Middle frontal gyrus (tissue), 1 donor: Measurements from ENCODE around the gene RAB39A.
A peak's percentile ranks its signal among the peaks of the same experiment; 100 is the strongest.
"Not testable (repeated sequence)": the region's sequence is repeated elsewhere in the genome, so short reads cannot be mapped to it uniquely, and the experiment has no call there.

Source experiments
- DNase-seq: peaks from one replicate; pipeline ENCODE4 v3.0.0-alpha.2; 2015; ENCODE audit warnings: low spot score; ENCODE audit errors: extremely low spot score

Gene RAB39A

DNA sequence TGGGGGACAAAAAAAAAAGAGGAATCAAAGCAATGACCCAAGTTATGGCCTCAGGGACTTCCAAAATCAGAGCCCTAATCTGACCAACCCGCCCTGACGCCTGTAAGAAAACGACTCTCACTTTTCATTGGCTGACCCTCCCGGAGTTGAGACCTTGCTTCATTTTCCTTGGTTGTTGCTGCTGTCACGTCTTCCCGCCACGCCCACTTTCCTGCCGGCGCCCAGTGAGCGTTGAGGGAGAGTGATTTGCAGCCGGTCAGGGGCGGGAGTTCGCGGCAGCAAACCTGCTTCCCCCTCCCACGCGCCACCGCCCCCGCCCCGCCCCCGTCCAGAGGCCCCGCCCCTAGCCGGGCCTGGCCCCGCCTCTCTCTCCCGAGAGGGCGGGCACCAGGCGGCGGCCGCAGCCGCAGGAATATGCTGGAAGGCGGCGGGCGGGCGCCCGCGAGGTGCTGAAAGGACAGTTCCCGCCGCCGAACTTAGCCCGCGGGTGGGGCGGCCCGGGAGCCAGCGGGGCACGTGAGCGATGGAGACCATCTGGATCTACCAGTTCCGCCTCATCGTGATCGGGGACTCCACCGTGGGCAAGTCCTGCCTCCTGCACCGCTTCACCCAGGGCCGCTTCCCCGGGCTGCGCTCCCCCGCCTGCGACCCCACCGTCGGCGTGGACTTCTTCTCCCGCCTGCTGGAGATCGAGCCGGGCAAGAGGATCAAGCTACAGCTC is at the start of gene RAB39A:
RAB39A (plus strand) TSS at position 403 of the 721 bp plus-strand sequence; CDS start at position 524, 121 bp downstream.
- DNase-seq: peak; percentile 81

DNA sequence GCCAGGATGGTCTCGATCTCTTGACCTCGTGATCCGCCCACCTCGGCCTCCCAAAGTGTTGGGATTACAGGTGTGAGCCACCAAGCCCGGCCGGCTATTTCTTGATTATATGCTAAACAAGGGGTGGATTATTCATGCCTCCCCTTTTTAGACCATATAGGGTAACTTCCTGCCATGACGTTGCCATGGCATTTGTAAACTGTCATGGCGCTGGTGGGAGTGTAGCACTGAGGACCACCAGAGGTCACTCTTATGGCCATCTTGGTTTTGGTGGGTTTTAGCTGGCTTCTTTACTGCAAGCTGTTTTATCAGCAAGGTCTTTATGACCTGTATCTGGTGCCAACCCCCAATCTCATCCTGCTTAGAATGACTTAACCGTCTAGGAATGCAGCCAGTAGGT is 46.8 kb upstream of the RAB39A start:
- not testable (repeated sequence) for DNase-seq

- no peak for DNase-seq
Measured at GRCh38 chr11:107882095-107882820, 46.0 kb upstream of the RAB39A start.

GRCh38 chr11:107898270-107898669 is 30.0 kb upstream of the RAB39A start:
- no peak for DNase-seq

DNA sequence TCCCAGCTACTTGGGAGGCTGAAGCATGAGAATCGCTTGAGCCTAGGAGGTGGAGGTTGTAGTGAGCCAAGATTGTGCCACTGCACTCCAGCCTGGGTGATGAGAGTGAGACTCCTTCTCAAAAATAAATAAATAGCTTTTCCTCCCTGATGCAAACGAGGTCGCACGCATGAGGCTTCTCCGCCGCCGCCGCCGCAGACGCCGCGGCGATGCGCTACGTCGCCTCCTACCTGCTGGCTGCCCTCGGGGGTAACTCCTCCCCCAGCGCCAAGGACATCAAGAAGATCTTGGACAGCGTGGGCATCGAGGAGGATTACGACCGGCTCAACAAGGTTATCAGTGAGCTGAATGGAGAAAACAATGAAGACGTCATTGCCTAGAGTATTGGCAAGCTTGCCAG is 20.0 kb upstream of the RAB39A start:
- DNase-seq: no peak

GRCh38 chr11:107912415-107912814 is 15.8 kb upstream of the RAB39A start:
- DNase-seq: not testable (repeated sequence)

DNA sequence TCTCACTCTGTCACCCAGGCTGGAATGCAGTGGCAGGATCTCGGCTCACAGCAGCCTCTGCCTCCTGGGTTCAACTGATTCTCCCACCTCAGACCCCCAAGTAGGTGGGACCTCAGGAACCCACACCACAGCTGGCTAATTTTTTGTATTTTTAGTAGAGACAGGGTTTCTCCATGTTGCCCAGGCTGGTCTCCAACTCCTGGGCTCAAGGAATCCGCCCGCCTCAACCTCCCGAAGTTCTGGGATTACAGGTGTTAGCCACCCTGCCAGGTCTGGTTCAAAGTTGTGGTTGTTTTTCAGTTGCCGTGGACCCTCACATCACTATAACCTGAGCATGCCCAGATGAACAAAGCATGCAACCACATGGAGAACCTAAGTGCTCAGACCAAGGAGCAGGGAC is 13.0 kb upstream of the RAB39A start:
- no peak for DNase-seq

- no peak for DNase-seq
Measured at GRCh38 chr11:107916671-107917241, 11.5 kb upstream of the RAB39A start.

GRCh38 chr11:107921997-107922396 is 6.3 kb upstream of the RAB39A start:
- DNase-seq: no peak

DNA sequence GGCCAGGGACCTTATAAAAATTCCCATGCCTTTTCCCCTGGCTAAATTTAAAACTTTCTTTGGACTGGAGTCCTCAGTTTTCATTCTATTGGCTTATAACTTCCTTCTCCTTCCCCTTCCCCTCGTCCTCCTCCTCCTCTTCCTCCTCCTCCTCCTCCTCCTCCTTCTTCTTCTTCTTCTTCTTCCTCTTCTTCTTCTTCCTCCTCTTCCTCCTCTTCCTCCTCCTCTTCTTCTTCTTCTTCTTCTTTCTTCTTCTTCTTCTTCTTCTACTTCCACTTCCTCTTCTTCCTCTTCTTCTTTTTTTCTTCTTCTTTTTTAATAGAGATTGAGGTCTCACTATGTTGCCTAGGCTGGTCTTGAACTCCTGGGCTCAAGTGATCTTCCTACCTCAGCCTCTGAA is 4.7 kb upstream of the RAB39A start:
- DNase-seq: not testable (repeated sequence)

DNA sequence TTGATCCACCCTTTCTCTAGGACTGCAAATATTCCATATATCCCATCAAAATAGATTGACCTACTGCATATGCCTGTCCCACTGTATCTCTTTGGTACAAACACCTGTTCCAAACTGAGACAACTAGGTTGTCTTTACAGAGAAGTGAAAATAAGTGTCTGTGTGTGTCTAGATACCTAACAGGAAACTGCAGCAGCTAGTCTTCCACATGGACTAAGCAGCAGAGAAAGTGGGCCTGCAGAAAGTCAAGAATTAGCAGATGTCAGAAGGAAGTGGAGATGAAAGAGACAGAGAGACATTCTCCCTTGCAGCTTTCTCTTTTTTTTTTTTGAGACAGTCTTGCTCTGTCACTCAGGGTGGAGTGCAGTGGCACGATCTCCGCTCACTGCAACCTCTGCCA is 3.9 kb upstream of the RAB39A start:
- no peak for DNase-seq

DNA sequence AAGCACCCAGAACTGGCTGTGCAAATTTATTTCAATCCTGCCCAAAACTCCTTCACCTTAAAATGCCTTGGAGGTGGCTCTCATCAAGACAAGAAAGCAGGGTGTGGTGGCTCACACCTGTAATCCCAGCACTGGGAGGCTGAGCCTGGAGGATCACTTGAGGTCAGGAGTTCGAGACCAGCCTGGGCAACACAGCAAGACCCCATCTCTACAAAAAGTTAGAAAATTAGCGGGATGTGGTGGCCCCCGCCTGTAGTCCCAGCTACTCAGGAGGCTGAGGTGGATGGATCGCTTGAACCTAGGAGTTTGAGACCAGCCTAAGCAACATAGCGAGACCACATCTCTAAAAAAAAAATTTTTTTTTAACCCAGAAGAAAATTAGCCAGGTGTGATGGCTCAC is 689 bp upstream of the RAB39A start:
- DNase-seq: no peak

DNA sequence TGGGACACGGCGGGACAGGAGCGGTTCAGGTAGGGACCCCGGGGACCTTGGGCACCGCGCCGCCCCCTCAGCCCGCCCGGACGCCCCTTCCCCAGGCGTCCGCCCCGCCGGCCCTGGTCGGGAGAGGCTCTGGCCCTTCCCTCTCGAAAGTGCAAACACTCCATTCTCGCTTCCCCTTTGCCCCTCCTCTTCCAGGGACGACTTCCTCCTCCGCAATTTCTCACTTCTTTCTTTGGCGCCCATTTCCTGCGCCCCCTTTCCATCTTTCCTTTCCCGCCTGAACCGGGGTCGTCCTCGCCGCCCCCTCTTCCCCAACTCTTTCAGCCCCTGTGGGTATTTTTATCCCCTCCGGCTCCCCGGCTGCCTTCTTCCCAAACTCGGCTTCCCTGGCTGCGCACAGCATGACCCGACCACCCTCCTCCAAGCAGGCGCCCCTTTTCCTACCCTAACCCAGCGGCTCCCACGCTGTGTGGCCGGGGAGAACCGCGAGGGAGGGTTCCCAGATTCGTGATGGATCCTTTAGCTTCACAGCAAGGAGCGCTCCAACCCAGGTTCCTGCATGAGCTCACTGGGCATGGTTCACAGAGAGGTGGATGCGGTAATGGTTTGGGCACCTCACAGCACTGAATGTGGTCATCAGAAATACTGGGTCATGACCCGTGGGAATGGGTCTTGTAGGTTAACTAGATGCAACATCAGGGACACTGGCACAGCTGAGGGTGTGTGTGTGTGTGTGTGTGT is 689 bp downstream of the RAB39A start:
- no peak for DNase-seq

DNA sequence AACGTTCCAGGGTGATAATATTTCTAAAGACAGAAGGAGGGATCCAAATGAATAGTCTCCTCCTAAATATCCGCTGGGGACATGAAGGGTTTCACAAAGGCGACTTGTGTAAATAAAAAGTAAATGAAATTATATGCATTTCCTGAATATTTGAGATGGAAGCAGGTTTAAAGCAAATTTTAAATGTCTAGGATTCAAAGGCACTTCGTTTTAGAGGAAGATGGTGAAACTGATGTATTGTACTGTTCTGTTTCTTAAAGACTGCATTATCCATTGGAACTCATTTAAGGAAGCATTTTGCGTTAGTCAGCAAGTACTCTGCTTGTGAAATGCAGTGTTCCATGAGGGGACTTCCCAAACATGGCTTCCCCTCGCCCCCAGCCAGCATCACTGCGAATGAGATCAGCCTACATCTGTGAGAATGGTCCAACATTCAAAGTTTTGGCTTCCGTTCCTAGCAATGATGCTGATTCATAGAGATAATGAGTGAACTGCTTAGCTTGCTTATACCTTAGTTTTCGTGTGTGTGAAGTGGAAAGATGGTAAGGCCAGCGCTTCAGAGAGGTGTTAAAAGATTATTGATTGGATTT is 1.5 kb downstream of the RAB39A start:
- DNase-seq: no peak

DNA sequence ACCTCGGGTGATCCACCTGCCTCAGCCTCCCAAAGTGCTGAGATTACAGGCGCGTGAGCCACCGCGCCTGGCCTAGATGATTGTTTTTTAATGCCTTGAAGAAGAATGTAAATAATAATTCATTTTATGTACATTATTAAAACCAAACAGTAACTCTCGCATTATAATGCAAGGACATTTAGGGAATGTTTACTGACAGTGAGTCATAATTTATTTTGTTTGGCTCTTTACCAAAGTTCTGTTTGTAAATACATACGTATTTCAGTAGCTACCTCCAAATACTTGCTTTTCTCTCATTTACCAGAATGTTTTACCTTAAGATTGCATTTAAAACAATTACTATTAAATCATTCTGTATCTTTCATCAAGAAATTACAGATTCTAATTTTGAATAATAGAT is 3.0 kb downstream of the RAB39A start:
- no peak for DNase-seq

DNA sequence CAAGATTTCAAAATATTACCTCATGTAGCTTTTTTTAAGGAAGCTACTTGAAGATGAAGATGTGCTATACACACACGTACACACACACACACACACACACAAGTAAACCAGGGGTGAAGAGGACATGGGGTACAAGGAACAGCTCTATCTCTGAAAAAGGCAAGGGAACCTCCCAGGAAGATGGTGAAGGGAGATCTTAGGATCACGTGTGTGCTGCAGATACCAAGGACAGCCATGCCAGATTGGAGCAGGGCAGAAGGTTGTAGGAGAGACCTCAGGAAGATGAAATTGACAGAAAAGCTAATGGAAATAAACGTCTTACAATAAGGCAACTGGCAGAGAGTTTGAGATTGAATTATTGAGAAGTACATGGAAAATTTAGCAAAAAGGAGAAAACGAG is 19.7 kb downstream of the RAB39A start:
- no peak for DNase-seq

- DNase-seq: not testable (repeated sequence)
Measured at GRCh38 chr11:107948328-107948727, 20.1 kb downstream of the RAB39A start.

- no peak for DNase-seq
Measured at GRCh38 chr11:107951155-107951554, 22.9 kb downstream of the RAB39A start.

- DNase-seq: no peak
Measured at GRCh38 chr11:107953446-107953845, 25.2 kb downstream of the RAB39A start.

GRCh38 chr11:107956543-107956942 is 28.3 kb downstream of the RAB39A start:
- DNase-seq: no peak

- no peak for DNase-seq
Measured at GRCh38 chr11:107957109-107957588, 28.9 kb downstream of the RAB39A start.
